A375 (cell line): ENCODE measurements around the gene SCPEP1. TPM values are rescaled to one million over a fixed set of nuclear protein-coding genes. Genes with fewer than 3 reads are reported as not detected.

Experiments
- total RNA-seq: library from RNA; depleted of rRNA; stranded (reverse); fragments of >200 nt; shearing (Covaris generic); gene quantifications from 2 replicates; pipeline ENCODE4 v1.2.3, GENCODE V29; 2014; rRNA removed

The SCPEP1 gene
- total RNA-seq, result 26.8 and 34.1 TPM in 2 replicates

GRCh38 chr17:56977673-56978395 lies at the start of gene SCPEP1:
Gene SCPEP1 (plus strand): TSS chr17:56978131. CDS start chr17:56978160, 29 bp downstream.

GRCh38 chr17:56960596-56961538 lies 17.1 kb upstream of the SCPEP1 start, which contains the start of gene COIL:
Gene COIL (minus strand): TSS chr17:56961050. CDS start chr17:56961019, 31 bp downstream.

Other genes starting within 250 kb of the SCPEP1 start
- gene C17orf67, start 144.2 kb upstream of the SCPEP1 start, total RNA-seq, result 0.64 and 1.2 TPM in 2 replicates
- gene DGKE, start 144.0 kb upstream of the SCPEP1 start, total RNA-seq, result 0.45 and 0.77 TPM in 2 replicates
- gene TRIM25, start 64.1 kb upstream of the SCPEP1 start, total RNA-seq, result 38.6 and 53.9 TPM in 2 replicates
- gene COIL, start 17.1 kb upstream of the SCPEP1 start, total RNA-seq, result 19.6 and 22.1 TPM in 2 replicates
- 64.4 and 79.2 TPM in 2 replicates for gene AKAP1, start 107.1 kb downstream of the SCPEP1 start, total RNA-seq